HG02973 (cell line): ENCODE measurements around the gene MRPS34.

Experiments used
- ATAC-seq: cut with Tn5 transposase; IDR thresholded peaks from one replicate; pipeline ENCODE4 v1.9.1; 2021; ENCODE audit warnings: moderate library complexity; ENCODE audit not compliant: unreplicated experiment

MRPS34 gene

GRCh38 chr16:1771188-1771863 is 1.6 kb downstream of the MRPS34 start, which contains the start of gene NME3:
Gene NME3 (minus strand): TSS chr16:1771543. CDS start chr16:1771534, 9 bp downstream.
- ATAC-seq: no peak

GRCh38 chr16:1770328-1771187 is 2.4 kb downstream of the MRPS34 start:
- no peak for ATAC-seq

- ATAC-seq: no peak
These were observed 3.3 kb downstream of the MRPS34 start for GRCh38 chr16:1769402-1770300.

GRCh38 chr16:1768767-1769401 is 4.0 kb downstream of the MRPS34 start:
- no peak for ATAC-seq

- ATAC-seq: no peak
These were observed 4.7 kb downstream of the MRPS34 start for GRCh38 chr16:1768061-1768766.

GRCh38 chr16:1767116-1767994 is 5.6 kb downstream of the MRPS34 start:
- ATAC-seq: no peak

- ATAC-seq: no peak
These were observed 6.2 kb downstream of the MRPS34 start for GRCh38 chr16:1766701-1767100.

- no peak for ATAC-seq
These were observed 6.7 kb downstream of the MRPS34 start for GRCh38 chr16:1766231-1766630.

GRCh38 chr16:1765826-1766225 is 7.1 kb downstream of the MRPS34 start:
- no peak for ATAC-seq

GRCh38 chr16:1764971-1765370 is 8.0 kb downstream of the MRPS34 start:
- no peak for ATAC-seq

GRCh38 chr16:1763521-1764511 is 9.1 kb downstream of the MRPS34 start:
- ATAC-seq: no peak

GRCh38 chr16:1762879-1763520 is 9.9 kb downstream of the MRPS34 start:
- ATAC-seq: no peak

GRCh38 chr16:1762196-1762878 is 10.6 kb downstream of the MRPS34 start:
- no peak for ATAC-seq

- no peak for ATAC-seq
These were observed 11.2 kb downstream of the MRPS34 start for GRCh38 chr16:1761751-1762150.

- ATAC-seq: no peak
These were observed 12.0 kb downstream of the MRPS34 start for GRCh38 chr16:1760911-1761310.

GRCh38 chr16:1759511-1759910 is 13.4 kb downstream of the MRPS34 start:
- ATAC-seq: no peak

GRCh38 chr16:1758923-1759322 is 14.0 kb downstream of the MRPS34 start:
- ATAC-seq: no peak
